Measurements from ENCODE around the gene TINAGL1. TPM values are rescaled to one million over a fixed set of nuclear protein-coding genes. Genes with fewer than 3 reads are reported as not detected.

The TINAGL1 gene
- total and polyA plus RNA-seq, 10 of the 15 experiments (the other 5 are each of a cell fraction or from before 2014, with no cell fraction given): 0.20 to 0.49 (median 0.23) TPM; not detected in 7

DNA sequence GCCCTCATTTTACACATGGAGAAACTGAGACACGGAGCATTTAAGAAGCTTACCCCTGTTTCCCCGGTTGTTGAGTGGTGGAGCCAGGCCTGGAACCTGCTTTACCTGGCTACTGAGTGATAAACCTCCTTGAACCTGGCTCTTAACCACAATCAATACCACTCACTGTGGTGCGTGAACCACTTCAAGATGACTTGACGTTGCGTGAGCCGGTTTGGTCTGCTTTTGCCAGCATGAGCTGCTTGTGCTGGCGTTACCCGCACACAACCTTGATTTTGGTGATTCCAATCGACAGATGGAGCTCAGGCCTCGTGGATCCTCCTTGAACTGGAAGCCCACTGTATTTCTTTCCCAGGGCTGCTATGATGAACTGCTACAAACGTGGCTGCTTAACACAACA lies 6.1 kb upstream of the TINAGL1 start:
- WGBS (ENCODE audit: insufficient coverage, insufficient replicate concordance, low lambda C conversion rate, missing lambda C conversion rate): 59% methylated on average over 11 of the region's 11 CpGs
- no peaks in the 10 kb centered on the region for H3K36me3 ChIP-seq (ENCODE audit: control insufficient read depth in 2 of 2, insufficient read depth in 2 of 2, low read length in 1 of 2)
- no TSS peak for BruUV-seq (replicated peaks)
- H3K79me2 ChIP-seq (ENCODE audit: control insufficient read depth, insufficient read depth, low read length): no peaks in the 10 kb centered on the region
- H3K9ac ChIP-seq (ENCODE audit: control insufficient read depth, insufficient read depth, low read length): no peak overlapping the region
- POLR2A ChIA-PET: interaction anchor here (2.0 kb wide), 1 partner anchor 27 kb away, joined by 8 read pairs; no protein-coding TSS in a partner anchor
- no peak overlapping the region for H3K27ac ChIP-seq (ENCODE audit: control insufficient read depth, insufficient read depth)
- no peak for ATAC-seq
- SMC1A ChIA-PET (ENCODE audit: uncharacterized antibody, unreplicated experiment): interaction anchor here (0.5 to 1.7 kb wide), 10 partner anchors 9 to 149 kb away, joined by 3 to 6 read pairs (median 3); partner anchors contain the start of gene HCRTR1
- H3K9me3 ChIP-seq (replicated peaks; ENCODE audit: control insufficient read depth, insufficient read depth, low read length): no peaks in the 10 kb centered on the region
- in situ Hi-C loops (cut with MboI): no loop called here
- H3K27me3 ChIP-seq (replicated peaks in 1 of 2; ENCODE audit: control insufficient read depth in 2 of 2, insufficient read depth in 2 of 2, low read length in 1 of 2): no peaks in the 10 kb centered on the region
- H3K4me2 ChIP-seq (ENCODE audit: control insufficient read depth, insufficient read depth): no peak overlapping the region
- H3K4me3 ChIP-seq: no peak overlapping the region
- no peaks in the 10 kb centered on the region for H4K20me1 ChIP-seq (ENCODE audit: control insufficient read depth, insufficient read depth)
- CTCF ChIA-PET: interaction anchor here (0.9 to 7.3 kb wide), 15 partner anchors 12 to 219 kb away, joined by 3 to 61 read pairs (median 3); partner anchors contain the start of gene HCRTR1
- no peaks in the 10 kb centered on the region; the same call in 1 of the 2 replicates for H3K4me1 ChIP-seq (ENCODE audit: control insufficient read depth, insufficient read depth, low read length)
- no peak overlapping the region for H2AFZ ChIP-seq (ENCODE audit: control insufficient read depth, low read depth, low read length)
- intact Hi-C loops (cut with micrococcal nuclease; ENCODE audit: unreplicated experiment): no loop called here
- FAIRE-seq: no peak
- no peak for DNase-seq (ENCODE audit: low read depth, low spot score)
- RAD21 ChIA-PET (ENCODE audit: unreplicated experiment): interaction anchor here (1.1 to 2.1 kb wide), 4 partner anchors 21 to 219 kb away, joined by 4 to 5 read pairs (median 4); no protein-coding TSS in a partner anchor
- no peak for TF ChIP-seq CBFB (IDR thresholded peaks at IDR 0.05; ENCODE audit: low read depth)
- TF ChIP-seq RB1 (IDR thresholded peaks at IDR 0.05; ENCODE audit: borderline replicate concordance): no peak

DNA sequence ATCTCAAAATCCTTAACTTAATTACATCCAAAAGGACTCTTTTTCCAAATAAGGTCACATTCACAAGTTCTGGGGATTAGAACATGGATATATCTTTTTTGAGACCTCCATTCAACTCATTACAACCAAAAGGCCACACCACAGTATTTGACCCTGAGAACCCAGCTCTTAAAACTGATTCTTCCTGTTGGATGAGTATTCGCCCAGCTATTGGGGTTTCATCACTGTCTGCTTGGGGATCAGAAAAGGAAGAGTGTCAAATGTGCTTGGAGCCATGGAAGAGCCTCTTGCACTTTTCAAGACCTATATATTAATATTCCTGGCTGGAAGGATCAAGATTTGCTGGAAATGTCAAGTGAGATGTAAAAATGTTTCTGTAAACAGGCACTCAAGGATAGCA lies 5.4 kb upstream of the TINAGL1 start:
- in situ Hi-C loops (cut with MboI) (no loop called here), intact Hi-C loops (cut with micrococcal nuclease; ENCODE audit: unreplicated experiment) (no loop called here)
- no peak overlapping the region for H2AFZ ChIP-seq (ENCODE audit: control insufficient read depth, low read depth, low read length)
- no peaks in the 10 kb centered on the region; the same call in 1 of the 2 replicates for H3K4me1 ChIP-seq (ENCODE audit: control insufficient read depth, insufficient read depth, low read length)
- H3K9ac ChIP-seq (ENCODE audit: control insufficient read depth, insufficient read depth, low read length): no peak overlapping the region
- 0% methylated on average over 1 of the region's 1 CpG for WGBS (ENCODE audit: insufficient coverage, insufficient replicate concordance, low lambda C conversion rate, missing lambda C conversion rate)
- H3K27ac ChIP-seq (ENCODE audit: control insufficient read depth, insufficient read depth): no peak overlapping the region
- SMC1A ChIA-PET (ENCODE audit: uncharacterized antibody, unreplicated experiment): interaction anchor here (0.6 to 1.7 kb wide), 14 partner anchors 8 to 444 kb away, joined by 3 to 6 read pairs (median 3); no protein-coding TSS in a partner anchor
- RAD21 ChIA-PET (ENCODE audit: unreplicated experiment): interaction anchor here (0.8 to 2.1 kb wide), 5 partner anchors 17 to 218 kb away, joined by 3 to 5 read pairs (median 4); no protein-coding TSS in a partner anchor
- no peaks in the 10 kb centered on the region for H3K27me3 ChIP-seq (replicated peaks in 1 of 2; ENCODE audit: control insufficient read depth in 2 of 2, insufficient read depth in 2 of 2, low read length in 1 of 2)
- H3K4me2 ChIP-seq (ENCODE audit: control insufficient read depth, insufficient read depth): no peak overlapping the region
- BruUV-seq (replicated peaks): no TSS peak
- FAIRE-seq: no peak
- ATAC-seq: no peak
- H3K36me3 ChIP-seq (ENCODE audit: control insufficient read depth in 2 of 2, insufficient read depth in 2 of 2, low read length in 1 of 2): no peaks in the 10 kb centered on the region
- H3K4me3 ChIP-seq: no peak overlapping the region
- no peak for DNase-seq (ENCODE audit: low read depth, low spot score)
- no peaks in the 10 kb centered on the region for H3K79me2 ChIP-seq (ENCODE audit: control insufficient read depth, insufficient read depth, low read length)
- no peak for TF ChIP-seq POU2F2 (IDR thresholded peaks at IDR 0.05; ENCODE audit: borderline replicate concordance, low read depth, low read length)
- TF ChIP-seq HCFC1 (IDR thresholded peaks at IDR 0.05; ENCODE audit: low read length): no peak
- TF ChIP-seq RELA (IDR thresholded peaks at IDR 0.05; ENCODE audit: borderline replicate concordance, partially characterized antibody): no peak
- no peak for TF ChIP-seq SIX5 (IDR thresholded peaks at IDR 0.05; ENCODE audit: low read depth, low read length, severe bottlenecking)
- no peak for TF ChIP-seq CHD2 (IDR thresholded peaks at IDR 0.05; ENCODE audit: borderline replicate concordance, low read depth, low read length)
- no peak for TF ChIP-seq KDM1A (IDR thresholded peaks at IDR 0.05; ENCODE audit: borderline replicate concordance)
- no peak for TF ChIP-seq MXI1 (IDR thresholded peaks at IDR 0.05; ENCODE audit: low read depth, low read length)
- TF ChIP-seq, protein P1, sequence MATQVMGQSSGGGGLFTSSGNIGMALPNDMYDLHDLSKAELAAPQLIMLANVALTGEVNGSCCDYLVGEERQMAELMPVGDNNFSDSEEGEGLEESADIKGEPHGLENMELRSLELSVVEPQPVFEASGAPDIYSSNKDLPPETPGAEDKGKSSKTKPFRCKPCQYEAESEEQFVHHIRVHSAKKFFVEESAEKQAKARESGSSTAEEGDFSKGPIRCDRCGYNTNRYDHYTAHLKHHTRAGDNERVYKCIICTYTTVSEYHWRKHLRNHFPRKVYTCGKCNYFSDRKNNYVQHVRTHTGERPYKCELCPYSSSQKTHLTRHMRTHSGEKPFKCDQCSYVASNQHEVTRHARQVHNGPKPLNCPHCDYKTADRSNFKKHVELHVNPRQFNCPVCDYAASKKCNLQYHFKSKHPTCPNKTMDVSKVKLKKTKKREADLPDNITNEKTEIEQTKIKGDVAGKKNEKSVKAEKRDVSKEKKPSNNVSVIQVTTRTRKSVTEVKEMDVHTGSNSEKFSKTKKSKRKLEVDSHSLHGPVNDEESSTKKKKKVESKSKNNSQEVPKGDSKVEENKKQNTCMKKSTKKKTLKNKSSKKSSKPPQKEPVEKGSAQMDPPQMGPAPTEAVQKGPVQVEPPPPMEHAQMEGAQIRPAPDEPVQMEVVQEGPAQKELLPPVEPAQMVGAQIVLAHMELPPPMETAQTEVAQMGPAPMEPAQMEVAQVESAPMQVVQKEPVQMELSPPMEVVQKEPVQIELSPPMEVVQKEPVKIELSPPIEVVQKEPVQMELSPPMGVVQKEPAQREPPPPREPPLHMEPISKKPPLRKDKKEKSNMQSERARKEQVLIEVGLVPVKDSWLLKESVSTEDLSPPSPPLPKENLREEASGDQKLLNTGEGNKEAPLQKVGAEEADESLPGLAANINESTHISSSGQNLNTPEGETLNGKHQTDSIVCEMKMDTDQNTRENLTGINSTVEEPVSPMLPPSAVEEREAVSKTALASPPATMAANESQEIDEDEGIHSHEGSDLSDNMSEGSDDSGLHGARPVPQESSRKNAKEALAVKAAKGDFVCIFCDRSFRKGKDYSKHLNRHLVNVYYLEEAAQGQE (IDR thresholded peaks at IDR 0.05; ENCODE audit: low read depth, low read length): no peak
- TF ChIP-seq IKZF2 (IDR thresholded peaks at IDR 0.05): no peak
- TF ChIP-seq RFX5 (IDR thresholded peaks at IDR 0.05; ENCODE audit: low read depth, low read length): no peak
- TF ChIP-seq POLR2AphosphoS5 (IDR thresholded peaks at IDR 0.05; ENCODE audit: low read length): no peak
- TF ChIP-seq CREB1 (IDR thresholded peaks at IDR 0.05; ENCODE audit: low read depth): no peak
- no peaks in the 10 kb centered on the region for H3K9me3 ChIP-seq (replicated peaks; ENCODE audit: control insufficient read depth, insufficient read depth, low read length)
- CTCF ChIA-PET: interaction anchor here (0.7 to 7.3 kb wide), 17 partner anchors 13 to 218 kb away, joined by 3 to 61 read pairs (median 3); partner anchors contain the start of gene HCRTR1
- POLR2A ChIA-PET: interaction anchor here (2.0 kb wide), 1 partner anchor 26 kb away, joined by 8 read pairs; no protein-coding TSS in a partner anchor
- H4K20me1 ChIP-seq (ENCODE audit: control insufficient read depth, insufficient read depth): no peaks in the 10 kb centered on the region

All from GM12878 (cell line).